LNCAP (cell line): ENCODE data around the gene PAXIP1.

Source experiments
- CTCF ChIP-seq: fragments of 450-650 bp; IDR thresholded peaks from 2 replicates; pipeline ENCODE4 v1.5.1; 2017; ENCODE audit warnings: mild to moderate bottlenecking

PAXIP1 gene

GRCh38 chr7:155003092-155003375 lies at the start of gene PAXIP1:
Gene PAXIP1 (minus strand): TSS chr7:155003124. CDS start chr7:155002929, 195 bp downstream.
- no peak for TF ChIP-seq CTCF

- TF ChIP-seq CTCF = no peak
Observed at GRCh38 chr7:155051355-155051754, 48.4 kb upstream of the PAXIP1 start.

- TF ChIP-seq CTCF = no peak
Observed at GRCh38 chr7:155048006-155048405, 45.1 kb upstream of the PAXIP1 start.

GRCh38 chr7:155043756-155044155 lies 40.8 kb upstream of the PAXIP1 start:
- no peak for TF ChIP-seq CTCF

- TF ChIP-seq CTCF = no peak
Observed at GRCh38 chr7:155038335-155038734, 35.4 kb upstream of the PAXIP1 start.

GRCh38 chr7:155032978-155033377 lies 30.1 kb upstream of the PAXIP1 start:
- no peak for TF ChIP-seq CTCF

GRCh38 chr7:155027879-155028278 lies 25.0 kb upstream of the PAXIP1 start:
- TF ChIP-seq CTCF = no peak

- TF ChIP-seq CTCF = no peak
Observed at GRCh38 chr7:155021699-155022145, 18.8 kb upstream of the PAXIP1 start.
